Effector CD4-positive, alpha-beta T cell (primary cell): Measurements from ENCODE around the gene KDM6B.
"Not testable (repeated sequence)": the region's sequence is repeated elsewhere in the genome, so short reads cannot be mapped to it uniquely, and the experiment has no call there.

Experiments used
- DNase-seq: peaks from one replicate; pipeline ENCODE4 v3.0.0-alpha.2; 2020
- total RNA-seq: gene quantifications from one replicate; lab custom pipeline; 2026; lab: John Stamatoyannopoulos, UW

KDM6B gene
- 319 reads per million, percentile 96 among the genes with 10 or more reads in this experiment for total RNA-seq

GRCh38 chr17:7833795-7834541, at the start of gene KDM6B:
Gene KDM6B, plus strand, starts transcription at chr17:7834217. Its CDS starts 11,338 bp downstream, at chr17:7845555.
- DNase-seq: peak; percentile 78

- no peak for DNase-seq
Observed at GRCh38 chr17:7786866-7787265, 47.2 kb upstream of the KDM6B start.

- no peak for DNase-seq
Observed at GRCh38 chr17:7789131-7789530, 44.9 kb upstream of the KDM6B start.

- DNase-seq: no peak
Observed at GRCh38 chr17:7790150-7790549, 43.9 kb upstream of the KDM6B start.

- DNase-seq: no peak
Observed at GRCh38 chr17:7792611-7793010, 41.4 kb upstream of the KDM6B start.

GRCh38 chr17:7794075-7794663, 39.8 kb upstream of the KDM6B start:
- no peak for DNase-seq

GRCh38 chr17:7797976-7798375, 36.0 kb upstream of the KDM6B start:
- DNase-seq: no peak

- DNase-seq: no peak
Observed at GRCh38 chr17:7798839-7799238, 35.2 kb upstream of the KDM6B start.

GRCh38 chr17:7803981-7804380, 30.0 kb upstream of the KDM6B start:
- no peak for DNase-seq

GRCh38 chr17:7806587-7806986, 27.4 kb upstream of the KDM6B start:
- DNase-seq: no peak

GRCh38 chr17:7807206-7807605, 26.8 kb upstream of the KDM6B start:
- no peak for DNase-seq

GRCh38 chr17:7809086-7809790, 24.8 kb upstream of the KDM6B start:
- DNase-seq: no peak

GRCh38 chr17:7809791-7810343, 24.1 kb upstream of the KDM6B start:
- DNase-seq: not testable (repeated sequence)

GRCh38 chr17:7811251-7811650, 22.8 kb upstream of the KDM6B start:
- DNase-seq: no peak

GRCh38 chr17:7814969-7815368, 19.0 kb upstream of the KDM6B start:
- no peak for DNase-seq

GRCh38 chr17:7816926-7817642, 16.9 kb upstream of the KDM6B start:
- DNase-seq: no peak

GRCh38 chr17:7817643-7817964, 16.4 kb upstream of the KDM6B start:
- no peak for DNase-seq

GRCh38 chr17:7818026-7818425, 16.0 kb upstream of the KDM6B start:
- DNase-seq: no peak

- DNase-seq: no peak
Observed at GRCh38 chr17:7818746-7819645, 15.0 kb upstream of the KDM6B start.

- no peak for DNase-seq
Observed at GRCh38 chr17:7820231-7820630, 13.8 kb upstream of the KDM6B start.

- DNase-seq: no peak
Observed at GRCh38 chr17:7822126-7822525, 11.9 kb upstream of the KDM6B start.

GRCh38 chr17:7823581-7824001, 10.4 kb upstream of the KDM6B start:
- DNase-seq: no peak
